ENCODE results near the gene SEC24C. TPM values are rescaled to one million over a fixed set of nuclear protein-coding genes. Genes with fewer than 3 reads are reported as not detected.

Gene SEC24C
- polyA plus RNA-seq, 2 of the 4 experiments (the other 2 are of a cell fraction), result 54.3 to 84.7 TPM

GRCh38 chr10:73765066-73765465 lies 20.9 kb downstream of the SEC24C start:
- POLR2A ChIA-PET, result interaction anchor here (1.0 to 1.2 kb wide), 2 partner anchors 17 to 35 kb away, joined by 3 read pairs; partner anchors contain the start of gene CHCHD1
- no peak overlapping the region for H3K27ac ChIP-seq
- DNase-seq (ENCODE audit: low read depth in 1 of 2, low spot score in 1 of 2) (no peak), ATAC-seq (no peak), FAIRE-seq (no peak)
- CTCF ChIA-PET, result interaction anchor here (0.8 kb wide), 1 partner anchor 9 kb away, joined by 3 read pairs; no protein-coding TSS in a partner anchor
- no peak overlapping the region for H3K4me3 ChIP-seq
- TF ChIP-seq SMC3 (IDR thresholded peaks at IDR 0.05), result no peak
- TF ChIP-seq CEBPB (IDR thresholded peaks at IDR 0.05), result no peak
- H3K4me2 ChIP-seq, result no peak overlapping the region
- WGBS (ENCODE audit: missing lambda C conversion rate), result 95% methylated on average over 6 of the region's 6 CpGs
- peaks cover 14% of the 10 kb centered on the region; the same call in 2 of the 3 replicates for H3K4me1 ChIP-seq
- H3K9me3 ChIP-seq, result no peaks in the 10 kb centered on the region

DNA sequence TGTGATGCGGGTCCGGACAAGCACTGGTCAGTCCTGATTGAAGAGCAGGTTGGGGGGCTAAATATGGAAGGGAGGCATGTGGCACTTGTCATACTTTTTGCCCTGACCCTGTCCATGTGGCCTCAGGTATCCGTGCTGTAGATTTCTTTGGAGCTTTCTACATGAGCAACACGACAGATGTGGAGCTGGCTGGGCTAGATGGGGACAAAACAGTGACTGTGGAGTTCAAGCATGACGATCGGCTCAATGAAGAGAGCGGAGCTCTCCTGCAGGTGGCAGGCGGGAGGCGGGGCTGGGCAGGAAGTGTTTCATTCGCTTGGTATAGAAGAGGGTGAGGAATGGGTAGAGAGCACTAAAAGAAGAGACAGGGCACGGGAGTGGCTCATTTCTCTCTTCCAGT lies 24.7 kb downstream of the SEC24C start:
- Histone ChIP-seq H3K4me1 (peaks cover 12% of the 10 kb centered on the region), H3K27ac (no peak overlapping the region), H3K9me3 (no peaks in the 10 kb centered on the region), H3K4me3 (no peak overlapping the region), H3K4me2 (no peak overlapping the region)
- no peak for FAIRE-seq
- 94% methylated on average over 11 of the region's 11 CpGs for WGBS (ENCODE audit: missing lambda C conversion rate)
- POLR2A ChIA-PET, result interaction anchor here (0.6 kb wide), 1 partner anchor 9 kb away, joined by 9 read pairs; no protein-coding TSS in a partner anchor
- DNase-seq (ENCODE audit: low read depth in 1 of 2, low spot score in 1 of 2), result no peak
- CTCF ChIA-PET, result interaction anchor here (1.0 to 2.4 kb wide), 3 partner anchors 10 to 28 kb away, joined by 3 to 10 read pairs (median 6); partner anchors contain the start of gene ZSWIM8
- TF ChIP-seq EHMT2 (IDR thresholded peaks at IDR 0.05; ENCODE audit: low read depth), result no peak
- TF ChIP-seq TP53 (CRISPR knock-in tag; IDR thresholded peaks at IDR 0.05), result no peak
- TF ChIP-seq PBX3 (IDR thresholded peaks at IDR 0.05), result no peak
- TF ChIP-seq JUNB (IDR thresholded peaks at IDR 0.05), result no peak
- no peak for TF ChIP-seq ZFP36 (IDR thresholded peaks at IDR 0.05; ENCODE audit: borderline replicate concordance, partially characterized antibody)
- no peak for TF ChIP-seq PHF8 (IDR thresholded peaks at IDR 0.05; ENCODE audit: borderline replicate concordance, low read depth)
- TF ChIP-seq KDM1A (IDR thresholded peaks at IDR 0.05; ENCODE audit: low read depth), result no peak
- TF ChIP-seq ZNF302 (CRISPR knock-in tag; IDR thresholded peaks at IDR 0.05), result no peak
- no peak for TF ChIP-seq MAZ (IDR thresholded peaks at IDR 0.05; ENCODE audit: borderline replicate concordance, low read depth, low read length)
- TF ChIP-seq, protein P1, sequence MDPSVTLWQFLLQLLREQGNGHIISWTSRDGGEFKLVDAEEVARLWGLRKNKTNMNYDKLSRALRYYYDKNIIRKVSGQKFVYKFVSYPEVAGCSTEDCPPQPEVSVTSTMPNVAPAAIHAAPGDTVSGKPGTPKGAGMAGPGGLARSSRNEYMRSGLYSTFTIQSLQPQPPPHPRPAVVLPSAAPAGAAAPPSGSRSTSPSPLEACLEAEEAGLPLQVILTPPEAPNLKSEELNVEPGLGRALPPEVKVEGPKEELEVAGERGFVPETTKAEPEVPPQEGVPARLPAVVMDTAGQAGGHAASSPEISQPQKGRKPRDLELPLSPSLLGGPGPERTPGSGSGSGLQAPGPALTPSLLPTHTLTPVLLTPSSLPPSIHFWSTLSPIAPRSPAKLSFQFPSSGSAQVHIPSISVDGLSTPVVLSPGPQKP (IDR thresholded peaks at IDR 0.05; ENCODE audit: low read depth, low read length), result no peak
- no peak for TF ChIP-seq JUN (IDR thresholded peaks at IDR 0.05)
- TF ChIP-seq FOSB (CRISPR knock-in tag; IDR thresholded peaks at IDR 0.05), result no peak
- no peak for TF ChIP-seq EHF (CRISPR knock-in tag; IDR thresholded peaks at IDR 0.05)
- ATAC-seq, result no peak

DNA sequence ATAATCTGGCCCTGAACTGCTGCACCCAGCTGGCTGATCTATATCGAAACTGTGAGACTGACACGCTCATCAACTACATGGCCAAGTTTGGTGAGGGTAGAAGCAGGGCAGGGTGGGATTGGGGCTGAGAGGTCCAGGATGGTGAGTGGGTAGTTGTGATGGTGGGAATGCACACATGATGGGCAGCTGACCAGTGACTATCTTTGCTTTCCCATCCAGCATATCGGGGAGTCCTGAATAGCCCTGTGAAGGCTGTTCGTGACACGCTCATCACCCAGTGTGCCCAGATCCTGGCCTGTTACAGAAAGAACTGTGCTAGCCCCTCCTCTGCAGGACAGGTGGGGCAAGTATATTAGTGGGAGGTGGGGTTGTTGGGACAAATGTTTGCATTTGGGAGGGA lies 25.2 kb downstream of the SEC24C start:
- no peak overlapping the region for H3K27ac ChIP-seq
- WGBS (ENCODE audit: missing lambda C conversion rate), result 93% methylated on average over 5 of the region's 5 CpGs
- ATAC-seq (no peak), DNase-seq (ENCODE audit: low read depth in 1 of 2, low spot score in 1 of 2) (no peak), FAIRE-seq (no peak)
- no peak overlapping the region for H3K4me3 ChIP-seq
- peaks cover 17% of the 10 kb centered on the region for H3K4me1 ChIP-seq
- POLR2A ChIA-PET, result interaction anchor here (1.6 kb wide), 1 partner anchor 39 kb away, joined by 3 read pairs; no protein-coding TSS in a partner anchor
- CTCF ChIA-PET, result interaction anchor here (2.2 to 2.4 kb wide), 2 partner anchors 10 to 15 kb away, joined by 6 to 10 read pairs; partner anchors contain the start of gene ZSWIM8
- H3K4me2 ChIP-seq, result no peak overlapping the region
- H3K9me3 ChIP-seq, result no peaks in the 10 kb centered on the region
- TF ChIP-seq GATA3 (IDR thresholded peaks at IDR 0.05; ENCODE audit: borderline replicate concordance) (no peak), HOXA7 (CRISPR knock-in tag; IDR thresholded peaks at IDR 0.05) (no peak), USF2 (IDR thresholded peaks at IDR 0.05) (no peak), BHLHE40 (IDR thresholded peaks at IDR 0.05; ENCODE audit: low read depth, low read length) (no peak), E2F6 (IDR thresholded peaks at IDR 0.05; ENCODE audit: borderline replicate concordance, low read depth) (no peak), NFE2L2 (conservative IDR thresholded peaks at IDR 0.05; ENCODE audit: low read length) (no peak), REST (IDR thresholded peaks at IDR 0.05) (no peak), KDM1A (IDR thresholded peaks at IDR 0.05; ENCODE audit: low read depth) (no peak), POLR2A (IDR thresholded peaks at IDR 0.05; ENCODE audit: low read length) (no peak), MYC (IDR thresholded peaks at IDR 0.05; ENCODE audit: borderline replicate concordance, low read length) (no peak), SREBF2 (IDR thresholded peaks at IDR 0.05) (no peak)
- TF ChIP-seq, protein P2, sequence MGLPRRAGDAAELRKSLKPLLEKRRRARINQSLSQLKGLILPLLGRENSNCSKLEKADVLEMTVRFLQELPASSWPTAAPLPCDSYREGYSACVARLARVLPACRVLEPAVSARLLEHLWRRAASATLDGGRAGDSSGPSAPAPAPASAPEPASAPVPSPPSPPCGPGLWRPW (IDR thresholded peaks at IDR 0.05), result no peak
